NOMO-1 (cell line): ENCODE measurements around the gene ASB8.

Experiments
- DNase-seq, 2 experiments: peaks; one replicate each; lab custom pipeline; 2025; ENCODE audit not compliant: unreplicated experiment in 2 of 2; lab: John Stamatoyannopoulos, UW

ASB8 gene

DNA sequence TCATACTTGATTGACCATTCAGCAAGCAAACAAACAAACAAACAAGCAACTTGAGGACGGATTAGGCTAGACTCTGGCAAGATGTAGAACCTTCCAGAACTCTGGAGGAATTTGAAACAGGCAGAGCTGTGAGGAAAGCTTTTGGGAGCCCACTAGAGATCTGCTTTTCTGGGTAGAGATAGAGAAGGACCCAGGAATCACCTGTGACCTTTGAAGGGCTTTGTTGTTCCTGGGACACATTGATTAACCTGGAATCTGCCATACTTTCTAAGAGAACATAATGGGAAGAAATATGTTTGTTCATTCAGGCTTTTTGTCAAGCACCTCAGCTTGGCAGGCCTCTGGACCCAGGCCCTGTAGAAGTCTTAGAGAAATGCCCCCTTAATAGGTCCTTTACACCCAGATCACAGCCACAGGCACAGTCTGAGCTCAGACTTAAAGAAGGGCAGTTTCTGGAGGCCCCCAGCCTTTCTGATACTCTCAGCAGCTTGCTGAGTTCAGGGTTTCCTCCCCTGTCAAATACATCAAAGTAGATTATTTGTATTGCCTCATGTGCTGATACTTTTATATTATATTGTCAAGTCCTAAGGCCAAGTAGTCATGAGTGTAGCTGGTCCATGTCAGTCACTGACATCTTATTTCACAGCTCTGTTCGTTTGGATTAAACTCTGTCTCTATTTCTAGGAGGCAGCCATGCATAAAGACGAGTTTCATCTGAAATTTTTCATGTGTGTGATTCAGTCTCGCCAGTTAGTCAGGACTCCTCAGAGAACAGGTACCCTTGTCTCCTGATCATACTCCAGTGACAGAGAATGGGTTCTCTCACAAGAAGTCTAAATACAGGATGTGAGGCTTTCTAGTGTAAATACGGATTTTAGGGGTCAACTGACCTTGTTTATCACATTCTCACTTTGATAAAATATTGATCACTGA, 50.4 kb downstream of the ASB8 start:
- no peak for DNase-seq

DNA sequence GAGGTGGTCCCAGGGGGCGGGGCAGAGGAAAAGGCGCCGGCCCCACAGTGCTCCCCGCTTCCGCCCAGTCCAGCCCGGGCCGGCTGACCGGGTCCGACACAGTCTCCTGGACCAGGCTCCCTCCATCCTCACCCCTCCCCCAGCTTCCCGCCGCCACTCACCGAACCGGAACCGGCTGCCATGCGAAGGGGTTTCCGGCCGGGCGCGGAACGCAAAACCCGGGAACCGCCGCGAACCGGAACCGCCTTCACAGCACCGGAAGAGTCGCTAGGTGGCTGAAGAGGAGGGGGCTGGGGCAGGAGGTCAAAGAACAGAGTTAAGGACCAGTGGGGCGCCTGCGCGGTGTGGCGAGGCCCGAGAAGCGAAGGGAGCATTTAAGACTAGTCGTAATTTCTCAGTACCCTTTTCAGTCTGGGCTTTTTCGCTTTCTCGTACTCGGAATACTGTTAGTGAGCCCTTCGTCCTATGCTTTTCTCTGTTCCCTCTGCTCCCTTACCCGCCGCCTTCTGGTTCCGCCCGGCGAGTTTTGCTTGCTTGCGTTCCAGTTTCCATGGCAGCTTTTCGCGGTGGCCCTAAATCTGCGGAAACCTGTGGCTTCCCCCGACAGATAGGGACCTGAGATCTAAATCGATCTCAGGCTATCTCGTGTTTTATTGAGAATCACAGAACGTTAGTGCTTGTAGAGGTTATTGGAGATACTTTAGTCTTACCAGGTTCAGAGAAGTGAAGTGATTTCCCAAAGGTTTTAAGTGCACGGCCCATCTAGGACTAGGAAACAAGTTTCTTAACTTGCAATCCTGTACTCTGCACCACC, 51.2 kb downstream of the ASB8 start, which contains the start of gene SENP1:
Gene SENP1, minus strand, starts transcription at position 213 of the 814 bp plus-strand sequence. CDS start 4,607 bp downstream, outside the sequence.
- DNase-seq, result peak; percentile 65 to 90

DNA sequence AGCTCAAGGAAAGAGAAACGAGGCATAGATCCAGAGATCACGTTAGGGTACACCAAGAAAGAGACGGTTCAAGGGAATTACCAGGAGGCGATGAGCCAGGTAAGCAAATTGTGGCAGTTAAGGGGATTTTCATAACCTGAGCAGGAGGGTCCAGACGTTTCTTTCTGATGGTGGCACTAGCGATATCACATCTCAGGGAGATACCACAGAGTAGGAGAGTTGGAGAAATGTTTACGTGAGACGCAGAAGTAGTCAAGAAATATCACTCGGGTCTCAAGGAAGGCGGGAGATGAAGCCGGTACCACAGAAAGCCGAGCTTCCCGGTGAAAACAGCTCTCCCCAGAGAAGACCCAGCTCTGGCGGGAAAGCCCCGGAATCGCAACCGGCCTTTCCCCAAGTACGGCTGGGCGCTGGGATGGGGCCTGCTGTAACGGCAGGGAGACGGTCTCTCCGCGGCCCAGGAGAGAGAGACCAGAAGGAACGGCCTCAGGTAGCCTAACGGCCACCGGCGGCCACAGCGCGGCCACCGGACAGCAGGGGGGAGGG, 51.9 kb downstream of the ASB8 start:
- peak in 1 of 2 experiments; percentile 24 for DNase-seq

DNA sequence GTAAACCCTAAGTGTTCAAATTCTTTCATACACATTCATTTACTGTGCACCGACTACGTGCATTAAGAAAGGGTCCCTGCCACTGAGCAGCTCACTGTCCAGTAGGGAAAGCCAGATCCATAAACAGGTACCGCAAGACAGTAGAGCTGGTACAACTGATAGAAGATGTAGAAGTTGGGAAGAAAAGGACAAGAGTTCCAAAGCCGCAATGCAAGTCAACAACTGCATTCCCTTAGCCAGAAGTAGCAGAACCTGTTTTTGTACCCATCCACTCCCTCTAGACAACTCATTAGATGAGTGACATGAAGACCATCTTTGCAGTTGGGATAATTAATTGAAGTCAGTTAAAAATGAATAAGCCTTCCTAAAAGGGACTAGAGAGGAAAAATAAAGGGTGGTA, 52.8 kb downstream of the ASB8 start:
- no peak for DNase-seq
